GM23338 (cell line): ENCODE results near the gene YWHAQ. TPM values are rescaled to one million over a fixed set of nuclear protein-coding genes. Genes with fewer than 3 reads are reported as not detected.

Experiments
- ATAC-seq: fragments of 200-7000 bp; cut with Tn5 transposase; 3 replicates; pipeline ENCODE4 v1.9.1; 2020
- DNase-seq: peaks from one replicate; pipeline ENCODE4 v3.0.0-alpha.2; 2015; ENCODE audit warnings: low spot score
- H2AFZ ChIP-seq: fragments of 200-600 bp; sonication (generic); 2 replicates; pipeline ENCODE4 v1.8.0; 2016; ENCODE audit warnings: antibody characterized with exemption, mild to moderate bottlenecking, moderate library complexity
- H3F3A ChIP-seq: fragments of 200-600 bp; sonication (generic); replicated peaks from 2 replicates; pipeline ENCODE4 v1.8.0; 2017; ENCODE audit warnings: antibody characterized with exemption, mixed run types, low read depth
- H3K27ac ChIP-seq: fragments of 200-600 bp; sonication (generic); 2 replicates; pipeline ENCODE4 v1.6.1; 2016; ENCODE audit warnings: low read depth
- H3K27me3 ChIP-seq: fragments of 200-600 bp; sonication (generic); 2 replicates; pipeline ENCODE4 v1.8.0; 2016; ENCODE audit warnings: mild to moderate bottlenecking, mixed run types, moderate library complexity; ENCODE audit not compliant: insufficient read depth
- H3K36me3 ChIP-seq: fragments of 200-600 bp; sonication (generic); 2 replicates; pipeline ENCODE4 v1.8.0; 2016; ENCODE audit warnings: mild to moderate bottlenecking; ENCODE audit not compliant: insufficient read depth
- H3K4me1 ChIP-seq: fragments of 200-600 bp; sonication (generic); 2 replicates; pipeline ENCODE4 v1.8.0; 2016; ENCODE audit warnings: mild to moderate bottlenecking, moderate library complexity; ENCODE audit not compliant: insufficient read depth
- H3K4me2 ChIP-seq: fragments of 200-600 bp; sonication (generic); 2 replicates; pipeline ENCODE4 v1.7.1; 2017; ENCODE audit warnings: mixed run types
- H3K4me3 ChIP-seq: fragments of 200-600 bp; sonication (generic); 2 replicates; pipeline ENCODE4 v1.6.1; 2016; ENCODE audit warnings: mixed run types
- H3K79me2 ChIP-seq: fragments of 200-600 bp; sonication (generic); replicated peaks from 2 replicates; pipeline ENCODE4 v1.8.0; 2017; ENCODE audit warnings: mild to moderate bottlenecking; ENCODE audit not compliant: insufficient read depth
- H3K9me2 ChIP-seq: fragments of 200-600 bp; sonication (generic); 2 replicates; pipeline ENCODE4 v1.8.0; 2017; ENCODE audit not compliant: insufficient read depth
- H4K20me1 ChIP-seq: fragments of 200-600 bp; sonication (generic); replicated peaks from 2 replicates; pipeline ENCODE4 v1.8.0; 2017; ENCODE audit warnings: mild to moderate bottlenecking; ENCODE audit not compliant: insufficient read depth
- H3K27ac Mint-ChIP-seq: 2 replicates; pipeline ENCODE4 v1.8.0; 2020; ENCODE audit warnings: inconsistent platforms, mild to moderate bottlenecking, moderate library complexity, mixed read lengths
- H3K27me3 Mint-ChIP-seq: 3 replicates; pipeline ENCODE4 v1.8.0; 2022; ENCODE audit warnings: low read depth, mild to moderate bottlenecking, moderate library complexity, mixed read lengths, inconsistent platforms; ENCODE audit not compliant: insufficient read depth, poor library complexity
- H3K36me3 Mint-ChIP-seq: 3 replicates; pipeline ENCODE4 v1.8.0; 2021; ENCODE audit warnings: low read depth, mild to moderate bottlenecking, inconsistent platforms, moderate library complexity, mixed read lengths
- H3K4me1 Mint-ChIP-seq: 3 replicates; pipeline ENCODE4 v1.8.0; 2020; ENCODE audit warnings: mild to moderate bottlenecking, inconsistent platforms, mixed read lengths
- H3K4me3 Mint-ChIP-seq: 3 replicates; pipeline ENCODE4 v1.8.0; 2021; ENCODE audit warnings: moderate library complexity, mild to moderate bottlenecking, inconsistent platforms, mixed read lengths
- H3K9me3 Mint-ChIP-seq: 3 replicates; pipeline ENCODE4 v1.8.0; 2020; ENCODE audit warnings: moderate library complexity, mild to moderate bottlenecking, inconsistent platforms, mixed read lengths
- CREB1 ChIP-seq: fragments of 250-450 bp; sonication (Bioruptor Pico); IDR thresholded peaks from 2 replicates; pipeline ENCODE4 v1.5.0; 2020; ENCODE audit warnings: low read depth, mild to moderate bottlenecking, moderate library complexity
- EZH2 ChIP-seq: fragments of 200-600 bp; sonication (generic); IDR thresholded peaks from one replicate; pipeline ENCODE4 v1.8.0; 2017; ENCODE audit warnings: antibody characterized with exemption, mild to moderate bottlenecking, low read depth; ENCODE audit not compliant: unreplicated experiment
- EZH2phosphoT487 ChIP-seq: fragments of 200-600 bp; sonication (generic); IDR thresholded peaks from one replicate; pipeline ENCODE4 v1.8.1; 2018; ENCODE audit warnings: antibody characterized with exemption; ENCODE audit not compliant: unreplicated experiment
- JUNB ChIP-seq: IDR thresholded peaks from one replicate; pipeline ENCODE4 v1.6.1; 2016; ENCODE audit warnings: antibody characterized with exemption; ENCODE audit not compliant: unreplicated experiment
- NANOG ChIP-seq: IDR thresholded peaks from 2 replicates; pipeline ENCODE4 v1.6.1; 2016; ENCODE audit warnings: antibody characterized with exemption, borderline replicate concordance
- POLR2AphosphoS5 ChIP-seq: IDR thresholded peaks from 2 replicates; pipeline ENCODE4 v1.6.1; 2016; ENCODE audit warnings: antibody characterized with exemption, low read depth
- STAT1 ChIP-seq: IDR thresholded peaks from one replicate; pipeline ENCODE4 v1.6.1; 2016; ENCODE audit warnings: antibody characterized with exemption; ENCODE audit not compliant: unreplicated experiment
- ZNF114 ChIP-seq: fragments of 250-450 bp; sonication (Bioruptor Pico); IDR thresholded peaks from 2 replicates; pipeline ENCODE4 v1.5.0; 2020; ENCODE audit warnings: mild to moderate bottlenecking, moderate library complexity
- ZNF331 ChIP-seq: fragments of 250-450 bp; sonication (Bioruptor Pico); IDR thresholded peaks from 2 replicates; pipeline ENCODE4 v1.5.0; 2020; ENCODE audit warnings: low read depth, mild to moderate bottlenecking, moderate library complexity
- polyA plus RNA-seq: library from polyadenylated mRNA; unstranded; fragments of >200 nt; fragmentation: Nextera tagmentation; extraction: Ambion mirVana; gene quantifications from 2 replicates; pipeline ENCODE4 v1.2.1, GENCODE V29; 2016
- total RNA-seq: library from RNA; depleted of rRNA; stranded (reverse); fragments of >200 nt; shearing (Covaris generic); gene quantifications from 2 replicates; pipeline ENCODE4 v1.2.3, GENCODE V29; 2014
- TF ChIP-seq, protein P1 (sequence below): IDR thresholded peaks from 2 replicates; pipeline ENCODE4 v1.6.1; 2016; ENCODE audit warnings: antibody characterized with exemption
- TF ChIP-seq, protein P2 (sequence below): fragments of 250-450 bp; sonication (Bioruptor Pico); IDR thresholded peaks from 2 replicates; pipeline ENCODE4 v1.5.0; 2020; ENCODE audit warnings: mild to moderate bottlenecking, moderate library complexity
- TF ChIP-seq, protein P3 (sequence below), 2 experiments: fragments of 200-600 bp in 1 of 2; sonication (generic) in 1 of 2; conservative IDR thresholded peaks; 2 replicates each; pipeline versions ENCODE4 v1.5.1 to v1.6.1; 2016 to 2017; ENCODE audit warnings: antibody characterized with exemption in 2 of 2, low read depth in 2 of 2, mild to moderate bottlenecking in 2 of 2, moderate library complexity in 1 of 2

YWHAQ gene
- total and polyA plus RNA-seq, 2 experiments from 2014 or later: 295 to 464 TPM

DNA sequence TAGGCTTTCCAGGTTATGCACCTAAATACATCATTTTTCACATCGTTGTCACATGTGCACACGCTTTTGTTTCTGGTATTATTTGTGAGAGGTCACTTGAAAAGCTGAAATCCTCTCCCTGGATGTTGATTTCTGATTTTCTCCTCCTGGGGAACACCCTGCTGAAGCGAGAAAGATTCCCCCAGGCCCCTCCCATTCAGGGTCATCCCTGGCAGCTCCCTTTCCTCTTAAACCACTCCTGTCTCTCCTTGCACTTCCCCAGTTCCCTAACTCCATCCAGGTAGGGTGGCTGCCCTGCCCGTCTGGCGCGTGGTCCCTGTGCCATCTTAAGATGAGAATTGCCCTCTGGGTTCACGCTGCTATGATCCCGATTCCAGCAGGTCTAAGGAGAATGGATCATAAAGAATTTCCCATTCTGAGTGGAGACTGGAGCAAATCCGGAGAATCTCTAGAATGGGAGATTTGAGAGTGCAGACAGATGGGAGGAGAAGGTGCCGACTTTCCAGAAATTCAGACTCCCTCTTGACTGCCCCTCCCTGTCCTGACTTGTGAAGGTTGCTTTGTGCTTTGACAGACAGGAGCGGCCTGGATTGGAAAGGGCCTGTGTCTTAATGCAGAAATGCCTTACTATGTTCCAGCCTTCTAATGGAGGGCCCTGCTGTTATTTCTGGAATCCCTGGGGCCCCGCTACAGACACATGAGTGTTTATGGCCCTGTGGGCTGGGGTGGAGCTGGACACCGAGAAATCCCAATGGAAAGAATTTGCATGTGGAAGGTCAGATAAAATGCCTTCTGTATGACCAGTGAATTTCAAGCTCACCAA is 1.3 kb upstream of the YWHAQ start:
- Histone ChIP-seq H3K9me2 (no peaks in the 10 kb centered on the region), H3K36me3 (0 out of 2 replicates have a peak, but pooled peaks cover 9% of the 10 kb centered on the region), H2AFZ (peak overlapping the region; percentile 99), H3K4me1 (peaks cover 27% of the 10 kb centered on the region), H3F3A (peaks cover 5% of the 10 kb centered on the region), H3K27me3 (peaks cover 26% of the 10 kb centered on the region), H3K4me2 (peak overlapping the region; percentile 95), H3K4me3 (peak overlapping the region; percentile 100), H3K79me2 (peaks cover 30% of the 10 kb centered on the region), H3K27ac (no peak overlapping the region), H4K20me1 (peaks cover 25% of the 10 kb centered on the region)
- Mint-ChIP-seq H3K4me3 (peak overlapping the region; percentile 99), H3K27me3 (peaks cover 27% of the 10 kb centered on the region), H3K4me1 (peaks cover 35% of the 10 kb centered on the region), H3K9me3 (0 out of 3 replicates have a peak, but pooled peaks cover 2% of the 10 kb centered on the region), H3K36me3 (peaks cover 32% of the 10 kb centered on the region), H3K27ac (no peak overlapping the region)
- ATAC-seq (peak; percentile 25), DNase-seq (peak; percentile 72)
- TF ChIP-seq CREB1 (CRISPR knock-in tag) (no peak), ZNF114 (CRISPR knock-in tag) (no peak), STAT1 (no peak), JUNB (no peak)

DNA sequence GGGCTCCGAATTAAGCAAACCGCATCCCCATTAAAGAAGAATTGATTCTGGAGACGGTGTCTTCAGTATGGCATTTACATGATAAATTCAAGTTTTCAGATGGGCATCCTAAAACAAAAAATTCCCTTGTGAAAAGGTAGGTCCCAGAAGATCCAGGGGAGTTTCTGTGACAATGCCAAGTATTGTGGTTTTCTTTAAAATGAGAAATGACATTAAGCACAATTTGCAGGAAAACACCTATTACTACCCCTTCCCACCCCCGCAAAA is 689 bp upstream of the YWHAQ start:
- peaks cover 38% of the 10 kb centered on the region for H3K36me3 Mint-ChIP-seq
- H3K27ac ChIP-seq: no peak overlapping the region
- H2AFZ ChIP-seq: peak overlapping the region; percentile 99
- H3K27ac Mint-ChIP-seq: no peak overlapping the region
- 0 out of 3 replicates have a peak, but pooled peaks cover 2% of the 10 kb centered on the region for H3K9me3 Mint-ChIP-seq
- H3K4me2 ChIP-seq: peak overlapping the region; percentile 95
- ATAC-seq (no peak), DNase-seq (no peak)
- peaks cover 36% of the 10 kb centered on the region for H3K79me2 ChIP-seq
- H3K4me3 ChIP-seq: peak overlapping the region; percentile 100
- H4K20me1 ChIP-seq: peaks cover 31% of the 10 kb centered on the region
- peaks cover 9% of the 10 kb centered on the region; the same call in 1 of the 2 replicates for H3K36me3 ChIP-seq
- peaks cover 30% of the 10 kb centered on the region for H3K4me1 ChIP-seq
- peaks cover 5% of the 10 kb centered on the region for H3F3A ChIP-seq
- peaks cover 27% of the 10 kb centered on the region for H3K27me3 Mint-ChIP-seq
- no peaks in the 10 kb centered on the region for H3K9me2 ChIP-seq
- H3K4me3 Mint-ChIP-seq: peak overlapping the region; percentile 99
- peaks cover 26% of the 10 kb centered on the region for H3K27me3 ChIP-seq
- H3K4me1 Mint-ChIP-seq: peaks cover 41% of the 10 kb centered on the region
- TF ChIP-seq EZH2phosphoT487 (no peak), ZNF331 (CRISPR knock-in tag) (no peak), JUNB (no peak), ZNF114 (CRISPR knock-in tag) (no peak), CREB1 (CRISPR knock-in tag) (no peak), POLR2AphosphoS5 (no peak), EZH2 (no peak), NANOG (no peak), STAT1 (no peak)
- TF ChIP-seq, protein P1, sequence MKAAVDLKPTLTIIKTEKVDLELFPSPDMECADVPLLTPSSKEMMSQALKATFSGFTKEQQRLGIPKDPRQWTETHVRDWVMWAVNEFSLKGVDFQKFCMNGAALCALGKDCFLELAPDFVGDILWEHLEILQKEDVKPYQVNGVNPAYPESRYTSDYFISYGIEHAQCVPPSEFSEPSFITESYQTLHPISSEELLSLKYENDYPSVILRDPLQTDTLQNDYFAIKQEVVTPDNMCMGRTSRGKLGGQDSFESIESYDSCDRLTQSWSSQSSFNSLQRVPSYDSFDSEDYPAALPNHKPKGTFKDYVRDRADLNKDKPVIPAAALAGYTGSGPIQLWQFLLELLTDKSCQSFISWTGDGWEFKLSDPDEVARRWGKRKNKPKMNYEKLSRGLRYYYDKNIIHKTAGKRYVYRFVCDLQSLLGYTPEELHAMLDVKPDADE: no peak
- TF ChIP-seq, protein P2, sequence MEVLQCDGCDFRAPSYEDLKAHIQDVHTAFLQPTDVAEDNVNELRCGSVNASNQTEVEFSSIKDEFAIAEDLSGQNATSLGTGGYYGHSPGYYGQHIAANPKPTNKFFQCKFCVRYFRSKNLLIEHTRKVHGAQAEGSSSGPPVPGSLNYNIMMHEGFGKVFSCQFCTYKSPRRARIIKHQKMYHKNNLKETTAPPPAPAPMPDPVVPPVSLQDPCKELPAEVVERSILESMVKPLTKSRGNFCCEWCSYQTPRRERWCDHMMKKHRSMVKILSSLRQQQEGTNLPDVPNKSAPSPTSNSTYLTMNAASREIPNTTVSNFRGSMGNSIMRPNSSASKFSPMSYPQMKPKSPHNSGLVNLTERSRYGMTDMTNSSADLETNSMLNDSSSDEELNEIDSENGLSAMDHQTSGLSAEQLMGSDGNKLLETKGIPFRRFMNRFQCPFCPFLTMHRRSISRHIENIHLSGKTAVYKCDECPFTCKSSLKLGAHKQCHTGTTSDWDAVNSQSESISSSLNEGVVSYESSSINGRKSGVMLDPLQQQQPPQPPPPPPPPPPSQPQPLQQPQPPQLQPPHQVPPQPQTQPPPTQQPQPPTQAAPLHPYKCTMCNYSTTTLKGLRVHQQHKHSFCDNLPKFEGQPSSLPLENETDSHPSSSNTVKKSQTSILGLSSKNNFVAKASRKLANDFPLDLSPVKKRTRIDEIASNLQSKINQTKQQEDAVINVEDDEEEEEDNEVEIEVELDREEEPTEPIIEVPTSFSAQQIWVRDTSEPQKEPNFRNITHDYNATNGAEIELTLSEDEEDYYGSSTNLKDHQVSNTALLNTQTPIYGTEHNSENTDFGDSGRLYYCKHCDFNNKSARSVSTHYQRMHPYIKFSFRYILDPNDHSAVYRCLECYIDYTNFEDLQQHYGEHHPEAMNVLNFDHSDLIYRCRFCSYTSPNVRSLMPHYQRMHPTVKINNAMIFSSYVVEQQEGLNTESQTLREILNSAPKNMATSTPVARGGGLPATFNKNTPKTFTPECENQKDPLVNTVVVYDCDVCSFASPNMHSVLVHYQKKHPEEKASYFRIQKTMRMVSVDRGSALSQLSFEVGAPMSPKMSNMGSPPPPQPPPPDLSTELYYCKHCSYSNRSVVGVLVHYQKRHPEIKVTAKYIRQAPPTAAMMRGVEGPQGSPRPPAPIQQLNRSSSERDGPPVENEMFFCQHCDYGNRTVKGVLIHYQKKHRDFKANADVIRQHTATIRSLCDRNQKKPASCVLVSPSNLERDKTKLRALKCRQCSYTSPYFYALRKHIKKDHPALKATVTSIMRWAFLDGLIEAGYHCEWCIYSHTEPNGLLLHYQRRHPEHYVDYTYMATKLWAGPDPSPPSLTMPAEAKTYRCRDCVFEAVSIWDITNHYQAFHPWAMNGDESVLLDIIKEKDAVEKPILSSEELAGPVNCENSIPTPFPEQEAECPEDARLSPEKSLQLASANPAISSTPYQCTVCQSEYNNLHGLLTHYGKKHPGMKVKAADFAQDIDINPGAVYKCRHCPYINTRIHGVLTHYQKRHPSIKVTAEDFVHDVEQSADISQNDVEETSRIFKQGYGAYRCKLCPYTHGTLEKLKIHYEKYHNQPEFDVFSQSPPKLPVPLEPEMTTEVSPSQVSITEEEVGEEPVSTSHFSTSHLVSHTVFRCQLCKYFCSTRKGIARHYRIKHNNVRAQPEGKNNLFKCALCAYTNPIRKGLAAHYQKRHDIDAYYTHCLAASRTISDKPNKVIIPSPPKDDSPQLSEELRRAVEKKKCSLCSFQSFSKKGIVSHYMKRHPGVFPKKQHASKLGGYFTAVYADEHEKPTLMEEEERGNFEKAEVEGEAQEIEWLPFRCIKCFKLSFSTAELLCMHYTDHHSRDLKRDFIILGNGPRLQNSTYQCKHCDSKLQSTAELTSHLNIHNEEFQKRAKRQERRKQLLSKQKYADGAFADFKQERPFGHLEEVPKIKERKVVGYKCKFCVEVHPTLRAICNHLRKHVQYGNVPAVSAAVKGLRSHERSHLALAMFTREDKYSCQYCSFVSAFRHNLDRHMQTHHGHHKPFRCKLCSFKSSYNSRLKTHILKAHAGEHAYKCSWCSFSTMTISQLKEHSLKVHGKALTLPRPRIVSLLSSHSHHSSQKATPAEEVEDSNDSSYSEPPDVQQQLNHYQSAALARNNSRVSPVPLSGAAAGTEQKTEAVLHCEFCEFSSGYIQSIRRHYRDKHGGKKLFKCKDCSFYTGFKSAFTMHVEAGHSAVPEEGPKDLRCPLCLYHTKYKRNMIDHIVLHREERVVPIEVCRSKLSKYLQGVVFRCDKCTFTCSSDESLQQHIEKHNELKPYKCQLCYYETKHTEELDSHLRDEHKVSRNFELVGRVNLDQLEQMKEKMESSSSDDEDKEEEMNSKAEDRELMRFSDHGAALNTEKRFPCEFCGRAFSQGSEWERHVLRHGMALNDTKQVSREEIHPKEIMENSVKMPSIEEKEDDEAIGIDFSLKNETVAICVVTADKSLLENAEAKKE (CRISPR knock-in tag): no peak
- TF ChIP-seq, protein P3, sequence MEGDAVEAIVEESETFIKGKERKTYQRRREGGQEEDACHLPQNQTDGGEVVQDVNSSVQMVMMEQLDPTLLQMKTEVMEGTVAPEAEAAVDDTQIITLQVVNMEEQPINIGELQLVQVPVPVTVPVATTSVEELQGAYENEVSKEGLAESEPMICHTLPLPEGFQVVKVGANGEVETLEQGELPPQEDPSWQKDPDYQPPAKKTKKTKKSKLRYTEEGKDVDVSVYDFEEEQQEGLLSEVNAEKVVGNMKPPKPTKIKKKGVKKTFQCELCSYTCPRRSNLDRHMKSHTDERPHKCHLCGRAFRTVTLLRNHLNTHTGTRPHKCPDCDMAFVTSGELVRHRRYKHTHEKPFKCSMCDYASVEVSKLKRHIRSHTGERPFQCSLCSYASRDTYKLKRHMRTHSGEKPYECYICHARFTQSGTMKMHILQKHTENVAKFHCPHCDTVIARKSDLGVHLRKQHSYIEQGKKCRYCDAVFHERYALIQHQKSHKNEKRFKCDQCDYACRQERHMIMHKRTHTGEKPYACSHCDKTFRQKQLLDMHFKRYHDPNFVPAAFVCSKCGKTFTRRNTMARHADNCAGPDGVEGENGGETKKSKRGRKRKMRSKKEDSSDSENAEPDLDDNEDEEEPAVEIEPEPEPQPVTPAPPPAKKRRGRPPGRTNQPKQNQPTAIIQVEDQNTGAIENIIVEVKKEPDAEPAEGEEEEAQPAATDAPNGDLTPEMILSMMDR (conservative IDR thresholded peaks at IDR 0.05; ENCODE audit: low read depth in 2 of 2): no peak
